Spleen (tissue), 11 donors: ENCODE measurements around the gene CCDC73. TPM values are rescaled to one million over a fixed set of nuclear protein-coding genes. Genes with fewer than 3 reads are reported as not detected.
A peak's percentile ranks its signal among the peaks of the same experiment; 100 is the strongest.
"Not testable (repeated sequence)": the region's sequence is repeated elsewhere in the genome, so short reads cannot be mapped to it uniquely, and the experiment has no call there.

ENCODE experiments used
- DNase-seq: peaks from one replicate; pipeline ENCODE4 v3.0.0-alpha.2; 2020
- H3K27ac ChIP-seq, 8 donors: fragments of 200-600 bp; sonication (generic) in 7 of 8; 1 replicate in 4 of 8; 2 replicates in 4 of 8; pipeline versions ENCODE4 v1.5.0 to v1.8.0; 2016 to 2021; ENCODE audit warnings: inconsistent platforms in 4 of 8, mild to moderate bottlenecking in 4 of 8, moderate library complexity in 1 of 8
- H3K27me3 ChIP-seq, 7 donors: fragments of 200-600 bp; sonication (generic) in 6 of 7; replicated peaks in 1 of 7; 1 replicate in 4 of 7; 2 replicates in 3 of 7; pipeline versions ENCODE4 v1.5.0 to v1.8.0; 2016 to 2021; ENCODE audit warnings: inconsistent platforms in 3 of 7, mild to moderate bottlenecking in 1 of 7
- H3K36me3 ChIP-seq, 6 donors: fragments of 200-600 bp; sonication (generic) in 5 of 6; 1 replicate in 4 of 6; 2 replicates in 2 of 6; pipeline versions ENCODE4 v1.5.0 to v1.8.0; 2016 to 2021; ENCODE audit warnings: inconsistent platforms in 2 of 6
- H3K4me1 ChIP-seq, 6 donors: fragments of 200-600 bp; sonication (generic) in 5 of 6; 1 replicate in 3 of 6; 2 replicates in 3 of 6; pipeline versions ENCODE4 v1.5.0 to v1.8.0; 2016 to 2021; ENCODE audit warnings: inconsistent platforms in 3 of 6
- H3K4me3 ChIP-seq, 8 donors: fragments of 200-600 bp; sonication (generic) in 7 of 8; 1 replicate in 4 of 8; 2 replicates in 4 of 8; pipeline versions ENCODE4 v1.5.0 to v1.8.0; 2016 to 2021; ENCODE audit warnings: inconsistent platforms in 4 of 8, mild to moderate bottlenecking in 4 of 8, moderate library complexity in 2 of 8
- H3K9me3 ChIP-seq, 8 donors: fragments of 200-600 bp; sonication (generic) in 7 of 8; 1 replicate in 4 of 8; 2 replicates in 4 of 8; pipeline versions ENCODE4 v1.5.0 to v1.8.0; 2016 to 2021; ENCODE audit warnings: inconsistent platforms in 4 of 8
- POLR2A ChIP-seq, 3 donors: fragments of 450-650 bp; IDR thresholded peaks; one replicate each; pipeline ENCODE4 v1.5.1; 2017; ENCODE audit warnings: antibody characterized with exemption in 3 of 3, mild to moderate bottlenecking in 1 of 3
- POLR2AphosphoS5 ChIP-seq, 3 donors: sonication (generic); formaldehyde crosslinking; IDR thresholded peaks; one replicate each; pipeline ENCODE4 v1.5.1; 2017; ENCODE audit warnings: antibody characterized with exemption in 3 of 3
- WGBS, 5 donors: extraction: QIAGEN DNeasy Blood & Tissue Kit in 3 of 5; methylation state at CpG; one replicate each; pipeline versions ENCODE4 v1.1.5 to v1.1.7; 2013 to 2018; 5-methylcytosine and 5-hydroxymethylcytosine counted together
- intact Hi-C: fragments of 100-400 bp; cut with DNase I; formaldehyde crosslinking; loops from one replicate; pipeline ENCODE4 v1.15.0; 2023; ENCODE audit warnings: low total_unique reads
- polyA plus RNA-seq, 3 donors: library from polyadenylated mRNA; stranded (reverse); fragments of 200-250 nt; gene quantifications; one replicate each; pipeline ENCODE4 v1.2.1, GENCODE V29; 2013
- total RNA-seq, 7 donors: library from RNA; depleted of rRNA in 3 of 7; stranded (reverse); fragments of >200 nt in 3 of 7; fragmentation: NEBNext Ultra II Directional in 4 of 7; extraction: Animal tissue kit (Norgen Biotek cat#: 25700) in 4 of 7; gene quantifications; one replicate each; pipeline versions ENCODE4 v1.1.0 to v1.2.1, GENCODE V29; 2016 to 2021
- TF ChIP-seq, protein P1 (sequence below), 11 experiments: fragments of 200-600 bp in 7 of 11; fragments of 450-650 bp in 4 of 11; sonication (generic) in 4 of 11; IDR thresholded peaks in 8 of 11; conservative IDR thresholded peaks in 3 of 11; 1 replicate in 7 of 11; 2 replicates in 4 of 11; pipeline versions ENCODE4 v1.4.0 to v1.8.0; 2016 to 2021; ENCODE audit warnings: antibody characterized with exemption in 11 of 11, inconsistent platforms in 4 of 11, mild to moderate bottlenecking in 1 of 11
- donor health status: healthy with polysubstance abuse.
- donor health status: DM: no; HTN: no; CAD: no; lungs with moderate emphysema.
- donor health status: DM: no; HTN: no; CAD: no.
- donor health status: Bipolar disorder and iron deficiency.
- donor health status: healthy.
- donor health status: DM: no; HTN: no; CAD: no.
- donor health status: DM: yes; HTN: yes; CAD: no.

Gene CCDC73
- total and polyA plus RNA-seq, 10 donors = 0.16 to 2.1 (median 0.51) TPM; not detected in 1

- intact Hi-C loops = no loop called here
- Histone ChIP-seq H3K4me1 (peaks cover 10 to 41% (median 20%) of the 10 kb centered on the region in 6 donors), H3K4me3 (no peak overlapping the region), H3K36me3 (no peaks in the 10 kb centered on the region), H3K9me3 (no peaks in the 10 kb centered on the region), H3K27me3 (peaks cover 0 to 22% (median 10%) of the 10 kb centered on the region in 7 donors), H3K27ac (no peak overlapping the region)
- WGBS, 5 donors = 81 to 94% (median 93%) methylated on average over 1 of the region's 1 CpG
- no peak for DNase-seq
- no peak for TF ChIP-seq POLR2AphosphoS5 (IDR thresholded peaks at IDR 0.05)
- TF ChIP-seq, protein P1, sequence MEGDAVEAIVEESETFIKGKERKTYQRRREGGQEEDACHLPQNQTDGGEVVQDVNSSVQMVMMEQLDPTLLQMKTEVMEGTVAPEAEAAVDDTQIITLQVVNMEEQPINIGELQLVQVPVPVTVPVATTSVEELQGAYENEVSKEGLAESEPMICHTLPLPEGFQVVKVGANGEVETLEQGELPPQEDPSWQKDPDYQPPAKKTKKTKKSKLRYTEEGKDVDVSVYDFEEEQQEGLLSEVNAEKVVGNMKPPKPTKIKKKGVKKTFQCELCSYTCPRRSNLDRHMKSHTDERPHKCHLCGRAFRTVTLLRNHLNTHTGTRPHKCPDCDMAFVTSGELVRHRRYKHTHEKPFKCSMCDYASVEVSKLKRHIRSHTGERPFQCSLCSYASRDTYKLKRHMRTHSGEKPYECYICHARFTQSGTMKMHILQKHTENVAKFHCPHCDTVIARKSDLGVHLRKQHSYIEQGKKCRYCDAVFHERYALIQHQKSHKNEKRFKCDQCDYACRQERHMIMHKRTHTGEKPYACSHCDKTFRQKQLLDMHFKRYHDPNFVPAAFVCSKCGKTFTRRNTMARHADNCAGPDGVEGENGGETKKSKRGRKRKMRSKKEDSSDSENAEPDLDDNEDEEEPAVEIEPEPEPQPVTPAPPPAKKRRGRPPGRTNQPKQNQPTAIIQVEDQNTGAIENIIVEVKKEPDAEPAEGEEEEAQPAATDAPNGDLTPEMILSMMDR (IDR thresholded peaks at IDR 0.05 in 8 of 11, conservative IDR thresholded peaks at IDR 0.05 in 3 of 11) = no peak
- TF ChIP-seq POLR2A (IDR thresholded peaks at IDR 0.05) = no peak
Measured at GRCh38 chr11:32827276-32827675, 32.8 kb upstream of the CCDC73 start.

DNA sequence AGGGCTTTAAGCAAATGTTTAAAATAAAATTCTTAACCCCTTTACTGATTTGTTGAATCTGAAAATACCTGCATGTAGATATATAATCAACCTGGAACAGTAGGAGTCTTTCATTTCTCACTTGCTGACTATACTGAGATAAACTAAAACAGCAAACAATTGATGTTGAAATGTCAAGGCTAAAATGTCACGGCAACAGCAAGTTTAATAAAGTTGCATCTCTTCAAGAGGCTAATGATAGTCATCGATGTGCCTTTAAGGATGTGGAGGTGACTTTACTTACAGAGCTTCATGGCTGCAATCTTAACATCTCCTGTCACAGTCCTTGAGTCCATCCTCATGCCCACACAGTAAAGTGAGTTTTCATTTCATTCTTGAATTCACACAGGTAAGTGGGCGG is 31.7 kb upstream of the CCDC73 start:
- Histone ChIP-seq H3K27me3 (peaks cover 0 to 22% (median 10%) of the 10 kb centered on the region in 7 donors), H3K9me3 (no peaks in the 10 kb centered on the region), H3K4me1 (peaks cover 10 to 43% (median 22%) of the 10 kb centered on the region in 6 donors), H3K4me3 (no peak overlapping the region), H3K27ac (no peak overlapping the region), H3K36me3 (no peaks in the 10 kb centered on the region)
- 55 to 75% (median 60%) methylated on average over 3 of the region's 3 CpGs for WGBS, 5 donors
- intact Hi-C loops = no loop called here
- TF ChIP-seq, protein P1 (IDR thresholded peaks at IDR 0.05 in 8 of 11, conservative IDR thresholded peaks at IDR 0.05 in 3 of 11) = no peak
- TF ChIP-seq POLR2A (IDR thresholded peaks at IDR 0.05) = no peak
- no peak for TF ChIP-seq POLR2AphosphoS5 (IDR thresholded peaks at IDR 0.05)
- no peak for DNase-seq

GRCh38 chr11:32823617-32824016 is 29.2 kb upstream of the CCDC73 start:
- H3K27me3 ChIP-seq, H3K36me3 ChIP-seq, H3K9me3 ChIP-seq, H3K4me3 ChIP-seq, DNase-seq, intact Hi-C loops: not testable (repeated sequence)
- peak overlapping the region in 2 of 8 donors; percentile 60 to 76 for H3K27ac ChIP-seq
- WGBS, 5 donors = 59 to 88% (median 74%) methylated on average over 3 of the region's 3 CpGs
- H3K4me1 ChIP-seq = peaks cover 0 to 19% (median 2%) of the 10 kb centered on the region in 6 donors

DNA sequence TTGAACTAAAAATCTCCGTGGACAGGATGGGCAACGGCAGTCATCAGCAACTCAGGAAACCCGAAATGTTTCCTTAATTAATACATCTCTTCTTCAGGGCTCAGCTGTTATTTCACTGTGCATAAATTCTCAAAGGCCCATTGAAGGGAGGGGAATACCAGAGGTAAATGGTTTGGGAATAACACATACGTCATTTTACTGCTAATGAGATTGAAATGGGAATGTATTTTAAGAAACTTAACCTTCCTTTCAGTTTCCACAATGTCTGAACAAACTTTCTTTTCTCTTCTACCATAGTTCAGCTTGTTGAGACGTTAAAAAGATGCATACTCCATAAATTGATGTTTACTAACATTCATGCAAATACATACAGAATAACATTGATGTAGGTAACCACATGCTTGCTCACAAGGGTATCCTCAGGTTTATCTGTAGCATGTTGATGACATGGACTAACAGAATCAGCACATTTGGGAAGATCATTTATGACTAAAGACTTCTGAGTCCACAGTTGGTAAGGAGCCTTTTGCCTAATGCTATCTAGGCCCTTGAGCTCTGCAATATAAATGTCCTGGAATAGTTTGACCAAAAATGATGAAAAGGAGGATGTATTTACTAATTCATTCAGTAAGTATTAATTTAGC is 27.6 kb upstream of the CCDC73 start:
- peak overlapping the region in 2 of 8 donors; percentile 60 to 76 for H3K27ac ChIP-seq
- no peaks in the 10 kb centered on the region for H3K36me3 ChIP-seq
- TF ChIP-seq POLR2AphosphoS5 (IDR thresholded peaks at IDR 0.05) (no peak), POLR2A (IDR thresholded peaks at IDR 0.05) (no peak)
- TF ChIP-seq, protein P1 (IDR thresholded peaks at IDR 0.05 in 8 of 11, conservative IDR thresholded peaks at IDR 0.05 in 3 of 11) = no peak
- peak overlapping the region in 1 of 8 donors; percentile 13 for H3K4me3 ChIP-seq
- H3K9me3 ChIP-seq = no peaks in the 10 kb centered on the region
- no peaks in the 10 kb centered on the region for H3K27me3 ChIP-seq
- intact Hi-C loops = no loop called here
- DNase-seq = no peak
- WGBS, 5 donors = 33 to 47% (median 44%) methylated on average over 5 of the region's 5 CpGs
- H3K4me1 ChIP-seq = peaks cover 0 to 19% (median 2%) of the 10 kb centered on the region in 6 donors
